GM12874 (cell line): Measurements from ENCODE around the gene FOXA3.

Experiments
- CTCF ChIP-seq: IDR thresholded peaks from 2 replicates; pipeline ENCODE4 v1.5.1; 2011; ENCODE audit warnings: low read depth, mild to moderate bottlenecking, control low read depth, low read length, moderate library complexity; ENCODE audit not compliant: insufficient read depth

Gene FOXA3

GRCh38 chr19:45883586-45883880, 19.4 kb downstream of the FOXA3 start:
- no peak for TF ChIP-seq CTCF

- TF ChIP-seq CTCF, result no peak
These were observed 20.0 kb downstream of the FOXA3 start for GRCh38 chr19:45883881-45884681.

GRCh38 chr19:45884682-45885555, 20.8 kb downstream of the FOXA3 start:
- no peak for TF ChIP-seq CTCF

GRCh38 chr19:45885556-45886426, 21.7 kb downstream of the FOXA3 start, which contains the start of gene IRF2BP1:
IRF2BP1 (minus strand) TSS chr19:45886141; CDS start chr19:45885774, 367 bp downstream.
- TF ChIP-seq CTCF, result no peak

- no peak for TF ChIP-seq CTCF
These were observed 22.5 kb downstream of the FOXA3 start for GRCh38 chr19:45886427-45887199.

GRCh38 chr19:45887200-45887710, 23.1 kb downstream of the FOXA3 start:
- no peak for TF ChIP-seq CTCF
